Measurements from ENCODE around the gene PLXNB2. TPM values are rescaled to one million over a fixed set of nuclear protein-coding genes. Genes with fewer than 3 reads are reported as not detected.

The PLXNB2 gene
- total and polyA plus RNA-seq, 7 experiments from 2014 or later: 0.05 to 138 (median 3.5) TPM

GRCh38 chr22:50289151-50289941, 18.1 kb downstream of the PLXNB2 start:
- Mint-ChIP-seq H3K27ac (no peak overlapping the region), H3K4me1 (peaks cover 0 to 7% (median 6%) of the 10 kb centered on the region in 7 donors), H3K4me3 (no peak overlapping the region), H3K27me3 (peaks cover 6 to 22% (median 15%) of the 10 kb centered on the region in 5 donors), H3K36me3 (no peaks in the 10 kb centered on the region), H3K9me3 (no peaks in the 10 kb centered on the region)
- DNase-seq: no peak
- Histone ChIP-seq H3K4me3 (ENCODE audit: low read length) (no peak overlapping the region), H3K27me3 (ENCODE audit: control insufficient read depth in 2 of 2, insufficient read depth in 2 of 2, low read length in 2 of 2) (no peaks in the 10 kb centered on the region), H3K36me3 (ENCODE audit: control insufficient read depth in 2 of 3, insufficient read depth in 3 of 3, low read length in 3 of 3) (no peaks in the 10 kb centered on the region), H3K27ac (ENCODE audit: low read depth, low read length) (no peak overlapping the region), H3K4me1 (ENCODE audit: control insufficient read depth in 2 of 2, insufficient read depth in 2 of 2, low read length in 2 of 2) (peaks cover 0 to 4% of the 10 kb centered on the region in 2 donors), H3K9me3 (ENCODE audit: control insufficient read depth in 2 of 3, low read length in 3 of 3) (no peaks in the 10 kb centered on the region)
- intact Hi-C loops (cut with micrococcal nuclease): no loop called here
- CTCF ChIA-PET: no interaction called here
- POLR2A ChIA-PET: no interaction called here
- ATAC-seq: no peak

- H3K27me3 Mint-ChIP-seq: peaks cover 4 to 20% (median 9%) of the 10 kb centered on the region in 5 donors
- intact Hi-C loops (cut with micrococcal nuclease): no loop called here
- H3K9me3 Mint-ChIP-seq: no peaks in the 10 kb centered on the region
- no peak overlapping the region for H3K27ac Mint-ChIP-seq
- no peak overlapping the region for H3K4me3 ChIP-seq (ENCODE audit: low read length)
- H3K27ac ChIP-seq (ENCODE audit: low read depth, low read length): no peak overlapping the region
- H3K27me3 ChIP-seq (ENCODE audit: control insufficient read depth in 2 of 2, insufficient read depth in 2 of 2, low read length in 2 of 2): no peaks in the 10 kb centered on the region
- peaks cover 0 to 4% of the 10 kb centered on the region in 2 donors for H3K4me1 ChIP-seq (ENCODE audit: control insufficient read depth in 2 of 2, insufficient read depth in 2 of 2, low read length in 2 of 2)
- H3K36me3 Mint-ChIP-seq: no peaks in the 10 kb centered on the region
- peaks cover 0 to 5% (median 4%) of the 10 kb centered on the region in 7 donors for H3K4me1 Mint-ChIP-seq
- ChIA-PET CTCF (no interaction called here), POLR2A (no interaction called here)
- no peak overlapping the region for H3K4me3 Mint-ChIP-seq
- DNase-seq (no peak), ATAC-seq (no peak)
- H3K36me3 ChIP-seq (ENCODE audit: control insufficient read depth in 2 of 3, insufficient read depth in 3 of 3, low read length in 3 of 3): no peaks in the 10 kb centered on the region
- H3K9me3 ChIP-seq (ENCODE audit: control insufficient read depth in 2 of 3, low read length in 3 of 3): no peaks in the 10 kb centered on the region
Measured at GRCh38 chr22:50287731-50288130, 19.7 kb downstream of the PLXNB2 start.

- H3K36me3 Mint-ChIP-seq: no peaks in the 10 kb centered on the region
- H3K27me3 Mint-ChIP-seq: peaks cover 0 to 12% (median under 1%) of the 10 kb centered on the region in 5 donors
- no peaks in the 10 kb centered on the region for H3K27me3 ChIP-seq (ENCODE audit: control insufficient read depth in 2 of 2, insufficient read depth in 2 of 2, low read length in 2 of 2)
- H3K4me1 ChIP-seq (ENCODE audit: control insufficient read depth in 2 of 2, insufficient read depth in 2 of 2, low read length in 2 of 2): no peaks in the 10 kb centered on the region
- no peak overlapping the region for H3K4me3 Mint-ChIP-seq
- H3K27ac Mint-ChIP-seq: no peak overlapping the region
- H3K27ac ChIP-seq (ENCODE audit: low read depth, low read length): no peak overlapping the region
- POLR2A ChIA-PET: no interaction called here
- ATAC-seq (no peak), DNase-seq (no peak)
- H3K36me3 ChIP-seq (ENCODE audit: control insufficient read depth in 2 of 3, insufficient read depth in 3 of 3, low read length in 3 of 3): no peaks in the 10 kb centered on the region
- H3K4me3 ChIP-seq (ENCODE audit: low read length): no peak overlapping the region
- intact Hi-C loops (cut with micrococcal nuclease): no loop called here
- H3K4me1 Mint-ChIP-seq: no peaks in the 10 kb centered on the region
- CTCF ChIA-PET: no interaction called here
- no peaks in the 10 kb centered on the region for H3K9me3 ChIP-seq (ENCODE audit: control insufficient read depth in 2 of 3, low read length in 3 of 3)
- H3K9me3 Mint-ChIP-seq: no peaks in the 10 kb centered on the region
Measured at GRCh38 chr22:50286701-50287318, 20.6 kb downstream of the PLXNB2 start.

- DNase-seq: no peak
- Mint-ChIP-seq H3K9me3 (no peaks in the 10 kb centered on the region), H3K4me1 (no peaks in the 10 kb centered on the region), H3K27me3 (peaks cover 0 to 9% (median 0%) of the 10 kb centered on the region in 5 donors), H3K36me3 (no peaks in the 10 kb centered on the region), H3K4me3 (no peak overlapping the region), H3K27ac (no peak overlapping the region)
- POLR2A ChIA-PET: no interaction called here
- intact Hi-C loops (cut with micrococcal nuclease): no loop called here
- Histone ChIP-seq H3K9me3 (ENCODE audit: control insufficient read depth in 2 of 3, low read length in 3 of 3) (no peaks in the 10 kb centered on the region), H3K27me3 (ENCODE audit: control insufficient read depth in 2 of 2, insufficient read depth in 2 of 2, low read length in 2 of 2) (no peaks in the 10 kb centered on the region), H3K36me3 (ENCODE audit: control insufficient read depth in 2 of 3, insufficient read depth in 3 of 3, low read length in 3 of 3) (no peaks in the 10 kb centered on the region), H3K4me1 (ENCODE audit: control insufficient read depth in 2 of 2, insufficient read depth in 2 of 2, low read length in 2 of 2) (no peaks in the 10 kb centered on the region), H3K4me3 (ENCODE audit: low read length) (no peak overlapping the region), H3K27ac (ENCODE audit: low read depth, low read length) (no peak overlapping the region)
- ATAC-seq: no peak
- CTCF ChIA-PET: no interaction called here
Measured at GRCh38 chr22:50286275-50286674, 21.2 kb downstream of the PLXNB2 start.

- ATAC-seq: no peak
- H3K27ac Mint-ChIP-seq: no peak overlapping the region
- CTCF ChIA-PET: no interaction called here
Measured at GRCh38 chr22:50285568-50286229, 21.7 kb downstream of the PLXNB2 start.

GRCh38 chr22:50284479-50284878, 23.0 kb downstream of the PLXNB2 start:
- no peak for ATAC-seq
- Histone ChIP-seq H3K9me3 (ENCODE audit: control insufficient read depth in 2 of 3, low read length in 3 of 3) (no peaks in the 10 kb centered on the region), H3K36me3 (ENCODE audit: control insufficient read depth in 2 of 3, insufficient read depth in 3 of 3, low read length in 3 of 3) (no peaks in the 10 kb centered on the region), H3K27ac (ENCODE audit: low read depth, low read length) (no peak overlapping the region), H3K27me3 (ENCODE audit: control insufficient read depth in 2 of 2, insufficient read depth in 2 of 2, low read length in 2 of 2) (no peaks in the 10 kb centered on the region), H3K4me1 (ENCODE audit: control insufficient read depth in 2 of 2, insufficient read depth in 2 of 2, low read length in 2 of 2) (no peaks in the 10 kb centered on the region), H3K4me3 (ENCODE audit: low read length) (no peak overlapping the region)
- intact Hi-C loops (cut with micrococcal nuclease): no loop called here
- CTCF ChIA-PET: no interaction called here
- H3K27ac Mint-ChIP-seq: no peak overlapping the region
- H3K4me3 Mint-ChIP-seq: no peak overlapping the region
- no peak for DNase-seq
- POLR2A ChIA-PET: no interaction called here
- no peaks in the 10 kb centered on the region for H3K36me3 Mint-ChIP-seq
- H3K9me3 Mint-ChIP-seq: no peaks in the 10 kb centered on the region
- peaks cover 0 to 9% (median 0%) of the 10 kb centered on the region in 5 donors for H3K27me3 Mint-ChIP-seq
- no peaks in the 10 kb centered on the region for H3K4me1 Mint-ChIP-seq

More at GRCh38 chr22:50285568-50286229, 21.7 kb downstream of the PLXNB2 start:
- H3K36me3 ChIP-seq (ENCODE audit: control insufficient read depth in 2 of 3, insufficient read depth in 3 of 3, low read length in 3 of 3): no peaks in the 10 kb centered on the region
- Mint-ChIP-seq H3K36me3 (no peaks in the 10 kb centered on the region), H3K4me1 (no peaks in the 10 kb centered on the region), H3K4me3 (no peak overlapping the region), H3K9me3 (no peaks in the 10 kb centered on the region), H3K27me3 (peaks cover 0 to 9% (median 0%) of the 10 kb centered on the region in 5 donors)
- DNase-seq: no peak
- no peak overlapping the region for H3K4me3 ChIP-seq (ENCODE audit: low read length)
- H3K9me3 ChIP-seq (ENCODE audit: control insufficient read depth in 2 of 3, low read length in 3 of 3): no peaks in the 10 kb centered on the region
- no peaks in the 10 kb centered on the region for H3K4me1 ChIP-seq (ENCODE audit: control insufficient read depth in 2 of 2, insufficient read depth in 2 of 2, low read length in 2 of 2)
- intact Hi-C loops (cut with micrococcal nuclease): no loop called here
- no peak overlapping the region for H3K27ac ChIP-seq (ENCODE audit: low read depth, low read length)
- POLR2A ChIA-PET: no interaction called here
- H3K27me3 ChIP-seq (ENCODE audit: control insufficient read depth in 2 of 2, insufficient read depth in 2 of 2, low read length in 2 of 2): no peaks in the 10 kb centered on the region
